ENCODE measurements around the gene RPIA.

- TF ChIP-seq RFX5 (IDR thresholded peaks at IDR 0.05; ENCODE audit: low read depth, low read length) = no peak
- no peak for TF ChIP-seq CTCF (conservative IDR thresholded peaks at IDR 0.05; ENCODE audit: low read depth, low read length)
- no peak for TF ChIP-seq POLR2A (IDR thresholded peaks at IDR 0.05; ENCODE audit: low read depth, low read length)
- TF ChIP-seq RAD21 (IDR thresholded peaks at IDR 0.05; ENCODE audit: low read length) = no peak
- TF ChIP-seq RCOR1 (IDR thresholded peaks at IDR 0.05; ENCODE audit: insufficient replicate concordance, low read length) = no peak
- TF ChIP-seq BHLHE40 (IDR thresholded peaks at IDR 0.05; ENCODE audit: low read depth, low read length) = no peak
- no peak for TF ChIP-seq MAZ (IDR thresholded peaks at IDR 0.05; ENCODE audit: borderline replicate concordance, low read depth, low read length)
- TF ChIP-seq SMC3 (IDR thresholded peaks at IDR 0.05; ENCODE audit: low read depth, low read length) = no peak
- no peak for TF ChIP-seq FOS (IDR thresholded peaks at IDR 0.05; ENCODE audit: low read depth, low read length)
- no peak for TF ChIP-seq CEBPB (IDR thresholded peaks at IDR 0.05; ENCODE audit: low read depth, low read length)
- no peak for TF ChIP-seq USF2 (IDR thresholded peaks at IDR 0.05; ENCODE audit: low read depth, low read length)
- TF ChIP-seq MAFK (IDR thresholded peaks at IDR 0.05; ENCODE audit: low read depth, low read length) = no peak
These were observed 22.6 kb upstream of the RPIA start for GRCh38 chr2:88668862-88669261.
